ENCODE results near the gene ELOA.
"Not testable (repeated sequence)": the region's sequence is repeated elsewhere in the genome, so short reads cannot be mapped to it uniquely, and the experiment has no call there.

Gene ELOA

GRCh38 chr1:23743287-23744152 lies at the start of gene ELOA:
Gene ELOA (plus strand): TSS chr1:23743471. CDS start chr1:23743504, 33 bp downstream.
- DNase-seq, result peak; percentile 55

GRCh38 chr1:23693599-23693998 lies 49.7 kb upstream of the ELOA start:
- DNase-seq, result no peak

- no peak for DNase-seq
Observed at GRCh38 chr1:23694371-23694770, 48.9 kb upstream of the ELOA start.

- no peak for DNase-seq
Observed at GRCh38 chr1:23695667-23696066, 47.6 kb upstream of the ELOA start.

GRCh38 chr1:23696335-23696989 lies 46.8 kb upstream of the ELOA start:
- DNase-seq, result no peak

- DNase-seq, result no peak
Observed at GRCh38 chr1:23698466-23698865, 44.8 kb upstream of the ELOA start.

GRCh38 chr1:23699280-23700179 lies 43.7 kb upstream of the ELOA start:
- no peak for DNase-seq

GRCh38 chr1:23701310-23701709 lies 42.0 kb upstream of the ELOA start:
- no peak for DNase-seq

- DNase-seq, result no peak
Observed at GRCh38 chr1:23701996-23702395, 41.3 kb upstream of the ELOA start.

GRCh38 chr1:23704834-23705495 lies 38.3 kb upstream of the ELOA start:
- DNase-seq, result no peak

- DNase-seq, result no peak
Observed at GRCh38 chr1:23709229-23709628, 34.0 kb upstream of the ELOA start.

GRCh38 chr1:23718482-23718881 lies 24.8 kb upstream of the ELOA start:
- DNase-seq, result no peak

GRCh38 chr1:23719162-23719820 lies 24.0 kb upstream of the ELOA start:
- no peak for DNase-seq

GRCh38 chr1:23720256-23720995 lies 22.8 kb upstream of the ELOA start:
- DNase-seq, result no peak

GRCh38 chr1:23722652-23723051 lies 20.6 kb upstream of the ELOA start:
- DNase-seq, result peak; percentile 84

- no peak for DNase-seq
Observed at GRCh38 chr1:23726686-23727085, 16.6 kb upstream of the ELOA start.

- DNase-seq, result no peak
Observed at GRCh38 chr1:23727362-23727811, 15.9 kb upstream of the ELOA start.

GRCh38 chr1:23732363-23733224 lies 10.7 kb upstream of the ELOA start:
- DNase-seq, result no peak

GRCh38 chr1:23733281-23733680 lies 10.0 kb upstream of the ELOA start:
- DNase-seq, result not testable (repeated sequence)

- no peak for DNase-seq
Observed at GRCh38 chr1:23736437-23737134, 6.7 kb upstream of the ELOA start.

Measured in NCI-H526 treated with DMSO at 0.1 percent for 48 hours (cell line).